GM12875 (cell line): ENCODE results near the gene ASGR1.
"Not testable (repeated sequence)": the region's sequence is repeated elsewhere in the genome, so short reads cannot be mapped to it uniquely, and the experiment has no call there.

Experiments
- H3K4me3 ChIP-seq: one replicate; pipeline ENCODE4 v1.5.1; 2011; ENCODE audit warnings: low read depth, low read length, control low read depth
- TF ChIP-seq, protein P1 (sequence below): IDR thresholded peaks from 2 replicates; pipeline ENCODE4 v1.5.1; 2011; ENCODE audit warnings: low read depth, mild to moderate bottlenecking, control low read depth, inconsistent platforms, low read length, moderate library complexity, borderline replicate concordance; ENCODE audit not compliant: insufficient read depth

The ASGR1 gene

DNA sequence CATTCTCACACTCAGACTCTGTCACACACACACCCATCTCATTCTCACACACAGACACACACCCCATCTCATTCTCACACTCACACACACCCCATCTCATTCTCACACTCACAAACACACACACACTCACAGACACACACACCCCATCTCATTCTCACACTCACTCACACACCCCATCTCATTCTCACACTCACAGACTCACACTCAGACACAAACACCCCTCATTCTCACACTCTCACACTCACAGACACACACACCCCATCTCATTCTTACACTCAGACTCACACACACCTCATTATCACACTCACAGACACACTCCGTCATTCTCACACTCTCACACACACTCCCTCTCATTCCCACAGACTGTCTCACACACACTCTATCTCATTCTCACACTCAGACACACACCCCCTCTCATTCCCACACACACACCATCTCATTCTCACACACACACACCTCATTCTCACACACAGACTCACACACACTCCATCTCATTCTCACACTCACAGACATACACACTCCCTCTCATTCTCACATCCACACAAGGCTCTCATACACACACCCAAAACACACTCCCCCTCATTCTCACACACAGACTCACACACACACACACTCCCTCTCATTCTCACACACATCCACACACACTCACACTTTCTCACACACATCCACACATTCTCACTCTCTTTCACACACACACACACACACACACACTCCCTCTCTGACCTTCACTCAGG lies 2.9 kb downstream of the ASGR1 start:
- TF ChIP-seq, protein P1, sequence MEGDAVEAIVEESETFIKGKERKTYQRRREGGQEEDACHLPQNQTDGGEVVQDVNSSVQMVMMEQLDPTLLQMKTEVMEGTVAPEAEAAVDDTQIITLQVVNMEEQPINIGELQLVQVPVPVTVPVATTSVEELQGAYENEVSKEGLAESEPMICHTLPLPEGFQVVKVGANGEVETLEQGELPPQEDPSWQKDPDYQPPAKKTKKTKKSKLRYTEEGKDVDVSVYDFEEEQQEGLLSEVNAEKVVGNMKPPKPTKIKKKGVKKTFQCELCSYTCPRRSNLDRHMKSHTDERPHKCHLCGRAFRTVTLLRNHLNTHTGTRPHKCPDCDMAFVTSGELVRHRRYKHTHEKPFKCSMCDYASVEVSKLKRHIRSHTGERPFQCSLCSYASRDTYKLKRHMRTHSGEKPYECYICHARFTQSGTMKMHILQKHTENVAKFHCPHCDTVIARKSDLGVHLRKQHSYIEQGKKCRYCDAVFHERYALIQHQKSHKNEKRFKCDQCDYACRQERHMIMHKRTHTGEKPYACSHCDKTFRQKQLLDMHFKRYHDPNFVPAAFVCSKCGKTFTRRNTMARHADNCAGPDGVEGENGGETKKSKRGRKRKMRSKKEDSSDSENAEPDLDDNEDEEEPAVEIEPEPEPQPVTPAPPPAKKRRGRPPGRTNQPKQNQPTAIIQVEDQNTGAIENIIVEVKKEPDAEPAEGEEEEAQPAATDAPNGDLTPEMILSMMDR: no peak
- H3K4me3 ChIP-seq: no peak overlapping the region

DNA sequence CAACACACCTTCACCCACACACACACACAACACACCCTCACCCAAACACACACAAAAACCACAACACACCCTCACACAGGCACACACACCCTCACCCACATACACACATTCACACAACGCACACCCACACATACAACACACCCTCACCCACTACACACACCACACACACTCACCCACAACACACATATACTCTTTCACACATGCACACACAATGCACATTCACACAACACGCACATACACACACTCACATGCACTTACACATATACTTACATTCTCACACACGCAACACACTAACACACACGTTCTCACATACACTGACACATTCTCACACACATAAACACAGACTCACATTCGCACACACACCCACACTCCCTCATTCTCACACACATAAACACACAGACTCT lies 3.8 kb downstream of the ASGR1 start:
- no peak overlapping the region for H3K4me3 ChIP-seq
- TF ChIP-seq, protein P1: no peak

DNA sequence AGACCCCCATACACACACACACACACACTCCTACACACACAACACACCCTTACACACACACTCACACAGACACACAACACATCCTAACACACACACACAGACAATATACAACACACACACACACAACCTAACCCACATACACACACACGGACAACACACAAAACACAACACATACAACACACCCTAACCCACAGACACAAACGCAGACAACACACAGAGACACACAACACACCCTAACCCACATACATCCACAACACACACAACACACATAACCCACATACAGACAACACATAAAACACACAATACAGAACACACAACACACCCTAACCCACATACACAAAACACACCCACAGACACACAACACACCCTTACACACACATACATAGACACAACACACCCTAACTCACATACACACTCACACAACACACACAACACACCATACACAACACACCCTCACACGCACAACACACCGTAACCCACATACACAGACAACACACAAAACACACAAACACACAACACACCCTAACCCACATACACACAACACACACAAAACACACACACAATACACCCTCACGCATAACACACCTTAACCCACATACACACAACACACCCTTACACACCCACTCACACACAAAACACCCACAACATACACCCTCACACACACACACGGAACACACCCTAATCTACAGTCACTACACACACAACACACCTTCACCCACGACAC lies 4.4 kb downstream of the ASGR1 start:
- H3K4me3 ChIP-seq: no peak overlapping the region
- TF ChIP-seq, protein P1: no peak

DNA sequence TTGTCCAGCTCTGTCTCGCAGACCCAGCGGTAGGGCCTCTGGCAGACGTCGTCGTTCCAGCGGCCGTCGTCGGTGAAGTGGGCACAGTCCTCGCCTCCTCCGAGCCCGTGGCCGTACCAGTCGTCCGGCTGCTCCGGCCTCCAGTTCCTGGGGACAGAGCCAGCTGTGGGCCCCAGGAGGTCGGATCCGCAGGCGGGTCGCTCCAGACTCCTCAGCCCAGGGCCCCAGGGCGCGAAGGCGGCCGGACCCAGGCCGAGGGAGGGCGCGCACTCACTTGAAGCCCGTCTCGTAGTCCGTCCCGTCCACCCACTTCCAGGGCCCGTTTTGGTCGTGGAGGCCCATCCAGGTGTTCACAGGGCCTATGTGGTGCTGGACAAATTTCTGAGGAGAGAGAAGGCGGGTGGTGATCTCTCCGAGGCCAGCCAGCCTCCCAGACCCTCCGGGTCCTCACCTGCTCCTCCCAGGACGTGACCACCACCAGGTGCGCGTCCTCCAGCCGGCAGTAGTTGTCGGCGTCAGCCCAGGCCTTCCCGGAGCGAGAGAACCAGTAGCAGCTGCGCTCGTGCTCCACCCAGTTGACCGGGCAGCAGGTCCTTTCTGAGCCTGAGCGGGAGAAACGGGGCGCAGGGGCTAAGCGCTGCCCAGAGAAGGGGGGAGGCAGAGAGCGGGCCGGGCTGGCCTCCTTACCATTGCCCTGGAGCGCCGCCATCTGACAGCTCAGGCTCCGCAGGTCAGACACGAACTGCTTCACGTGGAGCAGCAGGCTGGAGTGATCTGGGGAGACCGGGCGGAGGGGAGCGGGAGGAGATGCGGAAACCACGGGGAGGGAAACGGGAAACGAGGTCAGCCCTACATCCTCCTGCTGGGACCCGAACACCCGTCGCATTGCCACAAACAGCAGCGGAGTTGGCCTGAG lies 5.2 kb downstream of the ASGR1 start:
- no peak overlapping the region for H3K4me3 ChIP-seq
- TF ChIP-seq, protein P1: 0 out of 2 replicates have a peak, but pooled peaks have one; percentile 1

DNA sequence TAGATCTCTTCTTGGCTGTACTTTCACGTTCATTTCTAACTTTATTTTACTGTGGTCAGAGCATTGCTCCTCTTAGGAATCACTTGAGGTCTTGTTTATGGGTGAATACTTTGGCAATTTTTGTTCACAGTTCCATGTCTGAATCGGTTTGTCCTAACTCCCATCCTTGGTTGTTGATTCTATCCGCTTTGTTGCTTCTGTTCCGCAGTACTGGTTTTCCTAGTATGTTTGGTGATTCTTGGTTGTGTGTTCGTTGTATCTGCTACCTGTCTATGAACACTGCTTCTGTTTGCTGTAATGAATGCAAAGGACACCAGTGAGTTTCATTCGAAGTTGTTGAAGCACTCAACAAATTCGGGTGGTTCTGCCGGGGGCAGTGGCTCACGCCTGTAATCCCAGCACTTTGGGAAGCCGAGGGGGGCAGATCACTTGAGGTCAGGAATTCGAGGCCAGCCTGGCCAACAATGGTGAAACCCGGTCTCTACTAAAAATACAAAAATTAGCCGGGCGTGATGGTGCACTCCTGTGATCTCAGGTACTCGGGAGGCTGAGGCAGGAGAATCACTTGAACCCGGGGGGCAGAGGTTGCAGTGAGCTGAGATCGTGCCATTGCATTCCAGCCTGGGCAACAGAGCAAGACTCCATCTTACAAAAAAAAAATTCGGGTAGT lies 6.5 kb downstream of the ASGR1 start:
- H3K4me3 ChIP-seq: not testable (repeated sequence)

DNA sequence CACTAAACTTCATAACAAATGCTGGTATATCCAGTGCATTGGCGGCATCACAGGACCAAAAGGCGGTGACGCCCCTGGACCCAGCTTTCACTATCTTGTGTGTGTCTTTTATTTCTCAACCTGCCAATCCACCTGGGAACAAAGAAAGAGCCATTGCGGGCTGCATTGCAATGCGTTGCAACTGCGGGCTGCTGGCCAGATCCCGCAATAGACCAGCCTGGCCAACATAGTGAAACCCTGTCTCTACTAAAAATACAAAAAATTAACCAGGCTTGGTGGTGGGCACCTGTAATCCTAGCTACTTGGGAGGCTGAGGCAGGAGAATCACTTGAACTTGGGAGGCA lies 9.6 kb downstream of the ASGR1 start:
- not testable (repeated sequence) for H3K4me3 ChIP-seq

DNA sequence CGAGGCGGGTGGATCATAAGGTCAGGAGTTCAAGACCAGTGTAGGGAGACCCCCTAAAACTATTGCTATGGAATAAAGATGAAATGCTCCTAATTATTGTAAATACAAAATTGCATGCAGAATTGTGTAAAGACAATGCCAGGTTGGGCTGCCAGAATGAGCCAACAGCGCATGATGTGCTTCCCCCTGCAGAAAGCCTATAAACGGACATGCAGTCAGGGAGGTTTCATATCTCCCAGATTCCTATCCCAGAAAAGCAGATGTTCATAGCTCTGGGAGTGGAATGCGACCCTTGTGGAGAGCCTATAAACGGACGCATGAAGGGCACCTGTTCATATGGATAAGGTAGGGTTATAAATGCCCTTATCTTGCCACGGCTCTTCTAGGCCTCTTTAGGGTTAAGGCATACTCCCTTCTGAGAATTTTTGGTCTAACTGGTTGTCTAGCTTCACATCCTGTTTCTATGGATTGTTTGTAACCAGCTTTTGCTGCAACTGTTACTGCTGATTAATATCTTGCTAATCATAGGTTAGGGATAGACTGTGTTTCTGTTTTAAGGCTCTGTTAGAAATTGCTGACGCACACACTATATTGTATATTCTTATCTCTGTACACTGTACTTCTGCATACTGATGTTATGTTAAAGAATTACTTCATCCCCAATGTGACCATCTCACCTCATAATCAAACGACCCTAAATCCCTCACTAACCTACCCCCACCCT lies 10.2 kb downstream of the ASGR1 start:
- H3K4me3 ChIP-seq: not testable (repeated sequence)

DNA sequence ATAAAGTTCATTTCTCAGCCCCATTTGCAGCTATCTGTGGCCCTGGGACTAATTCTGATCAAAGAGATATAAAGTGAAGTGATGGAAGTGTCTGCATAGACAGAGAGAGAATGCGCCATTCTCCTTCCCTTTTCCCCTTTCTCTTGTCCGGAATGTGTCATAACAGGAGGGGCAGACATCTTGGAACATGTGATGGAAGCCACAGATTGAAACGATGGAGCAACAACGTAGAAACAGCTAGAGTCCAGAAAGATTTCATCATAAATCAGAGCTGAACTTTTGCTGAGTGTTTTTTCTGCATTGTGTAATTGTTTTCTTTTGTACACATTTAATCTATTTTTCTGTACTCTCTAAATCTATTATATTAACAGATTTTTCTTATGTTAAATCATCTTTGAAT lies 11.3 kb downstream of the ASGR1 start:
- TF ChIP-seq, protein P1: no peak
- H3K4me3 ChIP-seq: no peak overlapping the region
